ENCODE measurements around the gene PTPRD. TPM values are rescaled to one million over a fixed set of nuclear protein-coding genes. Genes with fewer than 3 reads are reported as not detected.

The PTPRD gene
- total and polyA plus RNA-seq, 9 of the 15 experiments (the other 6 are each of a cell fraction or from before 2014, with no cell fraction given), result 0.11 TPM; not detected in 8

GRCh38 chr9:8309258-8309657 lies 2303.5 kb downstream of the PTPRD start (continued):
- TF ChIP-seq, protein P1, sequence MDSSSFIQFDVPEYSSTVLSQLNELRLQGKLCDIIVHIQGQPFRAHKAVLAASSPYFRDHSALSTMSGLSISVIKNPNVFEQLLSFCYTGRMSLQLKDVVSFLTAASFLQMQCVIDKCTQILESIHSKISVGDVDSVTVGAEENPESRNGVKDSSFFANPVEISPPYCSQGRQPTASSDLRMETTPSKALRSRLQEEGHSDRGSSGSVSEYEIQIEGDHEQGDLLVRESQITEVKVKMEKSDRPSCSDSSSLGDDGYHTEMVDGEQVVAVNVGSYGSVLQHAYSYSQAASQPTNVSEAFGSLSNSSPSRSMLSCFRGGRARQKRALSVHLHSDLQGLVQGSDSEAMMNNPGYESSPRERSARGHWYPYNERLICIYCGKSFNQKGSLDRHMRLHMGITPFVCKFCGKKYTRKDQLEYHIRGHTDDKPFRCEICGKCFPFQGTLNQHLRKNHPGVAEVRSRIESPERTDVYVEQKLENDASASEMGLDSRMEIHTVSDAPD (CRISPR knock-in tag; IDR thresholded peaks at IDR 0.05), result no peak

- no peak overlapping the region for H3K4me2 ChIP-seq (ENCODE audit: insufficient read depth, low read length)
- no peaks in the 10 kb centered on the region for H3K4me1 ChIP-seq (replicated peaks in 1 of 2; ENCODE audit: control insufficient read depth in 2 of 2, insufficient read depth in 2 of 2, low read length in 2 of 2)
- no peaks in the 10 kb centered on the region for H3K36me3 ChIP-seq (ENCODE audit: control insufficient read depth, insufficient read depth, low read length)
- WGBS (ENCODE audit: insufficient coverage, low coverage, missing lambda C conversion rate), result 0% methylated on average over 2 of the region's 2 CpGs
- no TSS peak for BruUV-seq (replicated peaks)
- DNase-seq (ENCODE audit: extremely low read depth in 1 of 4, low spot score in 3 of 4), result no peak
- in situ Hi-C loops (cut with MboI) (no loop called here), intact Hi-C loops (cut with micrococcal nuclease) (no loop called here)
- no peak for ATAC-seq
- no peaks in the 10 kb centered on the region for H3K79me2 ChIP-seq (ENCODE audit: control insufficient read depth, insufficient read depth, low read length)
- H3K9ac ChIP-seq (ENCODE audit: insufficient read depth in 1 of 2, low read depth in 2 of 2, low read length in 2 of 2), result no peak overlapping the region
- H3K9me1 ChIP-seq (ENCODE audit: control insufficient read depth, insufficient read depth, low read length), result no peaks in the 10 kb centered on the region
- H3K27me3 ChIP-seq (ENCODE audit: control insufficient read depth in 2 of 2, insufficient read depth in 2 of 2, low read length in 2 of 2), result no peaks in the 10 kb centered on the region
- no peak overlapping the region for H3K4me3 ChIP-seq
- ChIA-PET CTCF (ENCODE audit: low intra/inter-chr PET ratio) (no interaction called here), POLR2A (no interaction called here)
- H3K27ac ChIP-seq (ENCODE audit: extremely low read depth, low read depth, low read length), result no peak overlapping the region
- no peak for FAIRE-seq
- no peaks in the 10 kb centered on the region for H3K9me3 ChIP-seq (replicated peaks; ENCODE audit: control insufficient read depth, insufficient read depth, low read depth, low read length)
- no peak overlapping the region for H2AFZ ChIP-seq (ENCODE audit: low read depth, low read length)
- TF ChIP-seq EZH2 (IDR thresholded peaks at IDR 0.05; ENCODE audit: borderline replicate concordance, low read depth, low read length) (no peak), POU5F1 (IDR thresholded peaks at IDR 0.05; ENCODE audit: borderline replicate concordance, low read depth, low read length, partially characterized antibody) (no peak), TFAP4 (CRISPR knock-in tag; IDR thresholded peaks at IDR 0.05; ENCODE audit: borderline replicate concordance) (no peak), PCBP1 (IDR thresholded peaks at IDR 0.05; ENCODE audit: low read depth, low read length, poor library complexity, severe bottlenecking) (no peak), ZNF707 (CRISPR knock-in tag; conservative IDR thresholded peaks at IDR 0.05) (no peak), XRCC4 (IDR thresholded peaks at IDR 0.05; ENCODE audit: extremely low read depth, insufficient read depth, insufficient read length) (no peak), ZFPM2 (CRISPR knock-in tag; IDR thresholded peaks at IDR 0.05) (no peak), ZNF324 (CRISPR knock-in tag; IDR thresholded peaks at IDR 0.05) (no peak), MTA3 (IDR thresholded peaks at IDR 0.05; ENCODE audit: borderline replicate concordance) (no peak), MCM5 (IDR thresholded peaks at IDR 0.05; ENCODE audit: low read depth) (no peak)
- TF ChIP-seq, protein P2, sequence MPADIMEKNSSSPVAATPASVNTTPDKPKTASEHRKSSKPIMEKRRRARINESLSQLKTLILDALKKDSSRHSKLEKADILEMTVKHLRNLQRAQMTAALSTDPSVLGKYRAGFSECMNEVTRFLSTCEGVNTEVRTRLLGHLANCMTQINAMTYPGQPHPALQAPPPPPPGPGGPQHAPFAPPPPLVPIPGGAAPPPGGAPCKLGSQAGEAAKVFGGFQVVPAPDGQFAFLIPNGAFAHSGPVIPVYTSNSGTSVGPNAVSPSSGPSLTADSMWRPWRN (IDR thresholded peaks at IDR 0.05; ENCODE audit: low read depth), result no peak
- TF ChIP-seq, protein P3, sequence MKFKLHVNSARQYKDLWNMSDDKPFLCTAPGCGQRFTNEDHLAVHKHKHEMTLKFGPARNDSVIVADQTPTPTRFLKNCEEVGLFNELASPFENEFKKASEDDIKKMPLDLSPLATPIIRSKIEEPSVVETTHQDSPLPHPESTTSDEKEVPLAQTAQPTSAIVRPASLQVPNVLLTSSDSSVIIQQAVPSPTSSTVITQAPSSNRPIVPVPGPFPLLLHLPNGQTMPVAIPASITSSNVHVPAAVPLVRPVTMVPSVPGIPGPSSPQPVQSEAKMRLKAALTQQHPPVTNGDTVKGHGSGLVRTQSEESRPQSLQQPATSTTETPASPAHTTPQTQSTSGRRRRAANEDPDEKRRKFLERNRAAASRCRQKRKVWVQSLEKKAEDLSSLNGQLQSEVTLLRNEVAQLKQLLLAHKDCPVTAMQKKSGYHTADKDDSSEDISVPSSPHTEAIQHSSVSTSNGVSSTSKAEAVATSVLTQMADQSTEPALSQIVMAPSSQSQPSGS (CRISPR knock-in tag; IDR thresholded peaks at IDR 0.05), result no peak
- H4K20me1 ChIP-seq (replicated peaks; ENCODE audit: control insufficient read depth, insufficient read depth, low read length), result no peaks in the 10 kb centered on the region
These were observed 2308.1 kb downstream of the PTPRD start for GRCh38 chr9:8304720-8305119.
